SK-N-SH (cell line): ENCODE results near the gene MRPL12. TPM values are rescaled to one million over a fixed set of nuclear protein-coding genes. Genes with fewer than 3 reads are reported as not detected.

Experiments
- CTCF ChIA-PET: fragments of 300-600, 350-600 bp; formaldehyde crosslinking; extraction: SDS; loops from one replicate; lab custom pipeline; 2021; lab: Yijun Ruan, JAX
- POLR2A ChIA-PET: fragments of 350-600 bp; sonication (Branson Sonifier 250); formaldehyde crosslinking; extraction: SDS; loops from one replicate; lab custom pipeline; 2020; ENCODE audit warnings: antibody characterized with exemption, inconsistent platforms; lab: Yijun Ruan, JAX
- DNase-seq: peaks from one replicate; pipeline ENCODE4 v3.0.0; 2012
- H2AFZ ChIP-seq: fragments of 200-600 bp; sonication (generic); 2 replicates; pipeline ENCODE4 v1.8.1; 2016; ENCODE audit warnings: antibody characterized with exemption, mild to moderate bottlenecking, low read depth
- H3F3A ChIP-seq: fragments of 200-600 bp; sonication (generic); replicated peaks from 2 replicates; pipeline ENCODE3; 2016; ENCODE audit warnings: antibody characterized with exemption, mild to moderate bottlenecking; ENCODE audit not compliant: insufficient read depth
- H3K27ac ChIP-seq, 2 experiments: fragments of 200-500 bp in 1 of 2; fragments of 200-600 bp in 1 of 2; sonication (Bioruptor generic) in 1 of 2; sonication (generic), shearing (Covaris generic) in 1 of 2; 2 replicates each; pipeline versions ENCODE4 v1.5.1 to v1.6.1; 2014 to 2016; ENCODE audit warnings: low read depth in 2 of 2, inconsistent platforms in 1 of 2, low read length in 1 of 2, mild to moderate bottlenecking in 1 of 2, mixed read lengths in 1 of 2
- H3K27me3 ChIP-seq: fragments of 200-600 bp; sonication (generic), shearing (Covaris generic); 2 replicates; pipeline ENCODE4 v1.6.1; 2016; ENCODE audit warnings: mixed run types; ENCODE audit not compliant: insufficient read depth
- H3K36me3 ChIP-seq, 2 experiments: fragments of 200-500 bp in 1 of 2; fragments of 200-600 bp in 1 of 2; sonication (Bioruptor generic) in 1 of 2; sonication (generic) in 1 of 2; replicated peaks in 1 of 2; 2 replicates each; pipeline versions ENCODE3 to v1.5.1; 2014 to 2016; ENCODE audit warnings: low read length in 1 of 2, mild to moderate bottlenecking in 1 of 2; ENCODE audit not compliant: insufficient read depth in 2 of 2, control insufficient read depth in 1 of 2
- H3K4me1 ChIP-seq, 2 experiments: fragments of 200-500 bp in 1 of 2; fragments of 200-600 bp in 1 of 2; sonication (Bioruptor generic) in 1 of 2; sonication (generic), shearing (Covaris generic) in 1 of 2; 2 replicates each; pipeline versions ENCODE4 v1.5.1 to v1.6.1; 2014 to 2016; ENCODE audit warnings: low read depth in 1 of 2, low read length in 1 of 2, mixed run types in 1 of 2; ENCODE audit not compliant: insufficient read depth in 2 of 2, control insufficient read depth in 1 of 2
- H3K4me2 ChIP-seq: fragments of 200-600 bp; sonication (generic), shearing (Covaris generic); 2 replicates; pipeline ENCODE4 v1.6.1; 2017; ENCODE audit warnings: mixed run types
- H3K4me3 ChIP-seq, 2 experiments: fragments of 200-500 bp in 1 of 2; fragments of 200-600 bp in 1 of 2; sonication (Bioruptor generic) in 1 of 2; sonication (generic), shearing (Covaris generic) in 1 of 2; 2 replicates each; pipeline versions ENCODE4 v1.5.1 to v1.8.1; 2014 to 2016; ENCODE audit warnings: low read depth in 2 of 2, inconsistent platforms in 1 of 2, low read length in 1 of 2, mild to moderate bottlenecking in 1 of 2, mixed read lengths in 1 of 2, moderate library complexity in 1 of 2
- H3K79me2 ChIP-seq: fragments of 200-600 bp; sonication (generic); 2 replicates; pipeline ENCODE4 v1.8.1; 2017; ENCODE audit warnings: mild to moderate bottlenecking; ENCODE audit not compliant: insufficient read depth
- H3K9ac ChIP-seq: fragments of 200-600 bp; sonication (generic); 2 replicates; pipeline ENCODE4 v1.6.1; 2017; ENCODE audit warnings: mixed run types
- H3K9me2 ChIP-seq: fragments of 200-600 bp; sonication (generic); 2 replicates; pipeline ENCODE4 v1.6.1; 2017; ENCODE audit warnings: mixed run types
- H3K9me3 ChIP-seq: fragments of 200-600 bp; sonication (generic); 2 replicates; pipeline ENCODE4 v1.6.1; 2017; ENCODE audit warnings: mixed run types, mild to moderate bottlenecking, moderate library complexity
- H4K20me1 ChIP-seq: fragments of 200-600 bp; sonication (generic); 2 replicates; pipeline ENCODE4 v1.6.1; 2017; ENCODE audit warnings: mild to moderate bottlenecking, mixed run types; ENCODE audit not compliant: insufficient read depth
- CHD2 ChIP-seq: fragments of 150-350 bp; IDR thresholded peaks from 2 replicates; pipeline ENCODE4 v1.6.1; 2018; ENCODE audit warnings: low read length; ENCODE audit not compliant: partially characterized antibody
- ELF1 ChIP-seq: IDR thresholded peaks from 2 replicates; pipeline ENCODE4 v1.4.0; 2012
- EP300 ChIP-seq, 2 experiments: IDR thresholded peaks; 2 replicates each; pipeline versions ENCODE4 v1.4.0 to v1.6.1; 2012; ENCODE audit warnings: borderline replicate concordance in 1 of 2, low read depth in 1 of 2, low read length in 1 of 2
- FOXJ3 ChIP-seq: sonication (generic); formaldehyde crosslinking; IDR thresholded peaks from 2 replicates; pipeline ENCODE4 v1.5.1; 2020; ENCODE audit warnings: mild to moderate bottlenecking, missing genetic modification reagents
- FOXM1 ChIP-seq: IDR thresholded peaks from 2 replicates; pipeline ENCODE4 v1.4.0; 2012; ENCODE audit warnings: low read depth, mild to moderate bottlenecking
- GABPA ChIP-seq: IDR thresholded peaks from 2 replicates; pipeline ENCODE4 v1.4.0; 2012; ENCODE audit warnings: low read depth, mild to moderate bottlenecking
- GATA2 ChIP-seq: sonication (generic); formaldehyde crosslinking; IDR thresholded peaks from 2 replicates; pipeline ENCODE4 v1.5.0; 2020; ENCODE audit warnings: mild to moderate bottlenecking, missing genetic modification reagents
- IRF3 ChIP-seq: fragments of 150-350 bp; IDR thresholded peaks from 2 replicates; pipeline ENCODE4 v1.6.1; 2016; ENCODE audit warnings: mild to moderate bottlenecking, low read depth, low read length
- NFIC ChIP-seq: IDR thresholded peaks from 2 replicates; pipeline ENCODE4 v1.4.0; 2012; ENCODE audit warnings: borderline replicate concordance
- NRF1 ChIP-seq: IDR thresholded peaks from 2 replicates; pipeline ENCODE4 v1.6.1; 2012; ENCODE audit warnings: low read depth, mild to moderate bottlenecking, low read length
- PBX3 ChIP-seq: IDR thresholded peaks from 2 replicates; pipeline ENCODE4; 2012
- REST ChIP-seq: IDR thresholded peaks from 2 replicates; pipeline ENCODE4 v1.6.1; 2012; ENCODE audit warnings: mild to moderate bottlenecking, low read depth, low read length, moderate library complexity
- RXRA ChIP-seq: IDR thresholded peaks from 2 replicates; pipeline ENCODE4 v1.4.0; 2012; ENCODE audit warnings: low read depth, mild to moderate bottlenecking, borderline replicate concordance
- SIN3A ChIP-seq: IDR thresholded peaks from 2 replicates; pipeline ENCODE4 v1.6.1; 2012; ENCODE audit warnings: low read depth, mild to moderate bottlenecking, low read length, moderate library complexity, borderline replicate concordance
- SMC3 ChIP-seq: IDR thresholded peaks from 2 replicates; pipeline ENCODE4 v1.6.1; 2012; ENCODE audit warnings: low read depth, low read length, improper control_type of control experiment
- TAF1 ChIP-seq: IDR thresholded peaks from 2 replicates; pipeline ENCODE4 v1.6.1; 2012; ENCODE audit warnings: low read depth, mild to moderate bottlenecking, low read length, moderate library complexity, borderline replicate concordance
- TCF12 ChIP-seq: IDR thresholded peaks from 2 replicates; pipeline ENCODE4 v1.4.0; 2012
- TEAD4 ChIP-seq: IDR thresholded peaks from 2 replicates; pipeline ENCODE4 v1.4.0; 2012; ENCODE audit warnings: mild to moderate bottlenecking, borderline replicate concordance; ENCODE audit not compliant: insufficient read depth
- USF2 ChIP-seq: fragments of 150-350 bp; IDR thresholded peaks from 2 replicates; pipeline ENCODE4 v1.6.1; 2017; ENCODE audit warnings: antibody characterized with exemption, low read length, low read depth, borderline replicate concordance
- ZBTB33 ChIP-seq: IDR thresholded peaks from 2 replicates; pipeline ENCODE4 v1.4.0; 2012; ENCODE audit warnings: low read depth, borderline replicate concordance
- WGBS: methylation state at CpG from one replicate; pipeline ENCODE4 v1.1.6; 2017; ENCODE audit warnings: low lambda C conversion rate; 5-methylcytosine and 5-hydroxymethylcytosine counted together
- polyA plus RNA-seq, 3 experiments: library from polyadenylated mRNA; depleted of rRNA; stranded (reverse); fragments of >200 nt; gene quantifications; 2 replicates each; pipeline ENCODE4 v1.2.3, GENCODE V29; 2012

MRPL12 gene
- polyA plus RNA-seq, 1 of the 3 experiments (the other 2 are of a cell fraction) = 322 TPM

DNA sequence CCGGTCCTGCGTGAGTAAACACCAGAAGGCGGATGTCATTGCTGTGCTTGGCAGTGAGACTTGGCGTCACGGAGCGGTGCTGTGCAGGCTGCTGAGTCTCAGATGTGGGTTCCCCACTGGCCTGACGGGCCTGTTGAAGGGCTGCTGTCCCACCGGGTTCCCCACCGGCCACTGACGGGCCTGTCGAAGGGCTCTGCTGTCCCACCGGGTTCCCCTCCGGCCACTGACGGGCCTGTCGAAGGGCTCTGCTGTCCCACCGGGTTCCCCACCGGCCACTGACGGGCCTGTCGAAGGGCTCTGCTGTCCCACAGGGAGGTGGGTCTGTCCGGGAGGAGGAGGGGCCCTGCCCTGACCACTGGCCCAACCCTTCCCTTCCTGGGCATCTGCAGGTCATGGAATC, 16.6 kb upstream of the MRPL12 start:
- H3F3A ChIP-seq = peaks cover 14% of the 10 kb centered on the region
- H3K27ac ChIP-seq = no peak overlapping the region
- DNase-seq = no peak
- no peaks in the 10 kb centered on the region for H3K27me3 ChIP-seq
- ChIA-PET POLR2A (no interaction called here), CTCF (interaction anchor here (1.8 kb wide), 1 partner anchor 10 kb away, joined by 8 read pairs; no protein-coding TSS in a partner anchor)
- no peak overlapping the region for H2AFZ ChIP-seq
- H3K9me2 ChIP-seq = no peaks in the 10 kb centered on the region
- peaks cover 72% of the 10 kb centered on the region for H4K20me1 ChIP-seq
- peaks cover 19 to 21% of the 10 kb centered on the region in 2 experiments; a peak in 3 of 4 replicates for H3K4me1 ChIP-seq
- no peak overlapping the region for H3K4me3 ChIP-seq
- H3K9me3 ChIP-seq = no peaks in the 10 kb centered on the region
- TF ChIP-seq EP300 (IDR thresholded peaks at IDR 0.05; ENCODE audit: borderline replicate concordance in 1 of 2, low read depth in 1 of 2, low read length in 1 of 2) = no peak
- TF ChIP-seq ELF1 = no peak
- no peak for TF ChIP-seq TEAD4
- no peak for TF ChIP-seq SIN3A
- TF ChIP-seq FOXM1 = no peak
- no peak for TF ChIP-seq SMC3
- no peak for TF ChIP-seq CHD2
- no peak for TF ChIP-seq TAF1
- TF ChIP-seq IRF3 = no peak
- no peak for TF ChIP-seq USF2
- TF ChIP-seq PBX3 = no peak
- TF ChIP-seq RXRA = no peak
- TF ChIP-seq TCF12 = no peak
- no peak for TF ChIP-seq ZBTB33
- no peak for TF ChIP-seq GATA2
- TF ChIP-seq NRF1 = no peak
- TF ChIP-seq REST = no peak
- no peak for TF ChIP-seq NFIC
- no peak for TF ChIP-seq GABPA
- no peak for TF ChIP-seq FOXJ3
- 96% methylated on average over 19 of the region's 20 CpGs for WGBS
- H3K4me2 ChIP-seq = no peak overlapping the region
- peaks cover 96% of the 10 kb centered on the region for H3K79me2 ChIP-seq
- H3K36me3 ChIP-seq = peaks cover 55 to 64% of the 10 kb centered on the region in 2 experiments
- H3K9ac ChIP-seq = no peak overlapping the region; the same call in 1 of the 2 replicates
